ENCODE measurements around the gene SYNPR. TPM values are rescaled to one million over a fixed set of nuclear protein-coding genes. Genes with fewer than 3 reads are reported as not detected.
"Not testable (repeated sequence)": the region's sequence is repeated elsewhere in the genome, so short reads cannot be mapped to it uniquely, and the experiment has no call there.

SYNPR gene
- polyA plus RNA-seq, 12 donors, result 0.07 to 0.11 TPM; not detected in 10

DNA sequence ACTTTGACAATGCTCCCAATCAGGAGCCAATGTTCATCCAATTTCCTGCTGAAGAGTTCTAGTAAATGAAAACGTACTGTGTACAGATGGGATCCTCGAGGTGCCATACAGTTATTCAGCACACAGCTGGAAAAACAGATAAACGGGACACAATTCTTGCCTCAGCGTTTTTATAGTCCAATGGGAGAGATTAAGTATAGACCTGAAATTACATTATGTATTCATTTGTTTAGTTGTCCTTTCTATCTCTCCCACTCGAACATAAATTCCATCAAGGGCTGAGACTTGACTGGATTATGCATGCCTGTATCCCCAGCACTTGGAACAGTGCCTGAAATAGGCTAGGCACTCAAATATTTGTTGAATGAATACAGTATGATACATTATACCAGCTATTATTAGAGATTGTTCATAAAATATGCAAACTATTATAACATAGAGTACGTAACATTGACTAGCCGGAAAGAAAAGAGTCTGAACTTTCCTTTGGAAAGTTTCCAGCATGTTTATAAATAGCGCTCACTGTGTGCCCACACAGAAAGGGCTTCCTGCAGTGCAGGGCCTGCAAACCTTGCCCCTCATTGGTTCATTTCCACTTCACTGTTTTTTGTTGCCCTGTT is 346.9 kb downstream of the SYNPR start:
- peak; percentile 5 for DNase-seq

DNA sequence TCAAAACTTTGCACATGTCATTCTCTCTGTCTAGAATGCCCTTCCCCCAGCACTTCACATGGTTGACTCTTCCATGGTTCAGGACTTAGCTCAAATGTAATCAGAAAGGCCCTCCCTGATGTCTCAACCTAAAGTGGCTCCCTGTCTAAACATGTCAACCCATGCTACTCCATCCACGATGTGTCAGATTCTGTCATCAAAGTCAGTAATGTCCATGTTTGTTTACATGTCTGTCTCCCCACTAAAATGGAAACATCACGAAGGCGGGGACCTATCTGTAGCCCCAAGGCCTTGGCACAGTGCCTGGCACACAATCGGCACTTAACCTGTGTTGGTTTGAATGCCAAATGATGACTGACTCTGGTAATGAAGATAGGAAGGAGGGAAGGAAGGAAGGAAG is 353.6 kb downstream of the SYNPR start:
- no peak for DNase-seq

GRCh38 chr3:63635186-63635585 is 357.1 kb downstream of the SYNPR start:
- no peak for DNase-seq

DNA sequence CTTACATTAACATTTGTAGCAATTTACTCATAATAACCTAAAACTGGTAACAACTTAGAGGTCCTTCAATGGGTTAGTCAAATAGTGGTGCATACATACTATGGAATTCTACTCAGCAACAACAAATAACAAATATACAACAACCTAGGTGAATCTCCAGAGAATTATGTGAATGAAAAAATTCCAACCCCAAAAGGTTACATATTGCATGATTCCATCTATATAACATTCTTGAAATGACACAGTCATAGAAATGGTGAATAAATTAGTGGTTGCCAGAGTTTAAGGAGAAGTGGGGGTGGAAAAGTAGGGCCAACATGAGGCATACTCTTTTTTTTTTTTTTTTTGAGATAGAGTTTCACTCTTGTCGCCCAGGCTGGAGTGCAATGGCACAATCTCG is 361.7 kb downstream of the SYNPR start:
- DNase-seq, result no peak

- no peak for DNase-seq
Measured at GRCh38 chr3:63642488-63642887, 364.4 kb downstream of the SYNPR start.

GRCh38 chr3:63644212-63644797 is 366.2 kb downstream of the SYNPR start:
- no peak for DNase-seq

GRCh38 chr3:63644928-63645781 is 367.0 kb downstream of the SYNPR start:
- DNase-seq, result not testable (repeated sequence)

GRCh38 chr3:63652066-63652725 is 374.1 kb downstream of the SYNPR start, which contains the start of gene SNTN:
Gene SNTN, plus strand, starts transcription at chr3:63652675. Its CDS starts 13 bp downstream, at chr3:63652688.
- no peak for DNase-seq

- DNase-seq, result no peak
Measured at GRCh38 chr3:63654211-63654610, 376.1 kb downstream of the SYNPR start.

GRCh38 chr3:63654931-63655330 is 376.8 kb downstream of the SYNPR start:
- DNase-seq, result no peak

DNA sequence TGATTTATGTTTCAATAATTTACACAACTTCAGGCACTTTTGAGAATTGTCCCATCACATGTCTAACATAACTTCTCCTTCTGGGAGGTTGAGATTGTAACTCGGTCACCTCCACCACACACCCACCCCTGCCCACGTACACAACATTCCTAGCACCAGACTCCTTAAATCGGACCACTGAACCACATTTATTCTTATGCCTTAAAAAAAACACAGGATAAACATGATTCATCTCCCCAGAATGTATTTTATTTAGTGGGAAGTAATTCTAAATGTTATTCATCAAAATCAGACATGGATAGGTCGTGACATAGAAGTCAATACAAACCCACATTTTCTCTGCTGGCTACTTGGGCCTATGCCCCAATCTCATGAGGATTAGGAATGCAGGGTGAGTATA is 377.4 kb downstream of the SYNPR start:
- DNase-seq, result no peak

DNA sequence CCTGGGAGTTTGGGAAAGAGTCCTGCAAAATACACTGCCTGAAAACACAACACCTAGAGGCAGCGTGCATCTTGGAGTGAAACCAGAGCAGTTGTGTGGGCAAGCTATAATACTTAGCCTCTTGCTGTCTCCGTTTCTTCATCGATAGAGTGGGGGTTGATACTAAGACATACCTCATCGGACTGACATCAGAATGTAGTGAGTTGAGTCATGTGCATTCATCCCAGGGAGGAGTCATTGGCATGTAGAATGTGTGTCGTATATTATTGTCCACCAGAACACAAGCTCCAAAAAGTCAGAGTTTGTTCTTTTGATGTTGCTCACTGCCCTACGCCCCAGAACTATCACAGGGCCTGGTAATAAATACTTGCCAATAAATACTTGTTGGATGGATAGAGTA is 378.7 kb downstream of the SYNPR start:
- DNase-seq, result no peak

DNA sequence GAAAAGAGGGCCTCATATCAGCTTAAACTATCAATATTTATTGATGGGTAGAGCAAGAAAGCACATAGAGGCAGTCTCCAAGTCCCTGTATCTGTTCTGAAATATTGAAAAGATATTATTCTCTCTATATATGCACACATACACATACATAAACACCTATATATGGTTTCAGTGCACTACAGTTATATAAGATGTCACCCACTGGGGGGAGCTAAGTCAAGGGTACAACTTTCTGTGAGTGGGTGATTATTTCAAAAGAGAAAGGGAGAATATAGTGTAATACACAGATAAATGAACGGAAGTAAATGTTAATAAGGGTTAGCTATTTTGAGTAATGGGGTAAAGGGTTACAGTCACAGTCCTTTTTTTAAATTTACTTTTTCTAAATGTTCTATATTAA is 383.1 kb downstream of the SYNPR start:
- no peak for DNase-seq

- no peak for DNase-seq
Measured at GRCh38 chr3:63662011-63662410, 383.9 kb downstream of the SYNPR start.

- no peak for DNase-seq
Measured at GRCh38 chr3:63662500-63662899, 384.4 kb downstream of the SYNPR start.

All from muscle of arm (tissue), 12 donors.